ENCODE measurements around the gene CAMKMT.

The CAMKMT gene

GRCh38 chr2:44638649-44639048 lies 276.9 kb downstream of the CAMKMT start:
- no peak overlapping the region for H3K4me2 ChIP-seq (ENCODE audit: low read length)
- H3K4me1 ChIP-seq (ENCODE audit: insufficient read depth, low read length, severe bottlenecking), result no peaks in the 10 kb centered on the region
- TF ChIP-seq, protein P1, sequence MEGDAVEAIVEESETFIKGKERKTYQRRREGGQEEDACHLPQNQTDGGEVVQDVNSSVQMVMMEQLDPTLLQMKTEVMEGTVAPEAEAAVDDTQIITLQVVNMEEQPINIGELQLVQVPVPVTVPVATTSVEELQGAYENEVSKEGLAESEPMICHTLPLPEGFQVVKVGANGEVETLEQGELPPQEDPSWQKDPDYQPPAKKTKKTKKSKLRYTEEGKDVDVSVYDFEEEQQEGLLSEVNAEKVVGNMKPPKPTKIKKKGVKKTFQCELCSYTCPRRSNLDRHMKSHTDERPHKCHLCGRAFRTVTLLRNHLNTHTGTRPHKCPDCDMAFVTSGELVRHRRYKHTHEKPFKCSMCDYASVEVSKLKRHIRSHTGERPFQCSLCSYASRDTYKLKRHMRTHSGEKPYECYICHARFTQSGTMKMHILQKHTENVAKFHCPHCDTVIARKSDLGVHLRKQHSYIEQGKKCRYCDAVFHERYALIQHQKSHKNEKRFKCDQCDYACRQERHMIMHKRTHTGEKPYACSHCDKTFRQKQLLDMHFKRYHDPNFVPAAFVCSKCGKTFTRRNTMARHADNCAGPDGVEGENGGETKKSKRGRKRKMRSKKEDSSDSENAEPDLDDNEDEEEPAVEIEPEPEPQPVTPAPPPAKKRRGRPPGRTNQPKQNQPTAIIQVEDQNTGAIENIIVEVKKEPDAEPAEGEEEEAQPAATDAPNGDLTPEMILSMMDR (IDR thresholded peaks at IDR 0.05; ENCODE audit: low read length), result no peak
- TF ChIP-seq EZH2 (IDR thresholded peaks at IDR 0.05; ENCODE audit: borderline replicate concordance, low read length), result no peak
- H3K79me2 ChIP-seq (ENCODE audit: insufficient read depth, low read length), result no peaks in the 10 kb centered on the region
- H3K4me3 ChIP-seq (ENCODE audit: low read depth, low read length, poor library complexity, severe bottlenecking), result no peak overlapping the region
- no peaks in the 10 kb centered on the region for H3K27me3 ChIP-seq (ENCODE audit: insufficient read depth, low read length)
- H3K36me3 ChIP-seq (ENCODE audit: insufficient read depth, low read length), result no peaks in the 10 kb centered on the region
- no peaks in the 10 kb centered on the region for H3K9me2 ChIP-seq (ENCODE audit: low read depth, low read length)
- no peak overlapping the region for H2AFZ ChIP-seq (ENCODE audit: low read length)
- H3K9me3 ChIP-seq (ENCODE audit: low read length), result no peaks in the 10 kb centered on the region
- no peak overlapping the region for H3K27ac ChIP-seq (ENCODE audit: low read depth, low read length, poor library complexity, severe bottlenecking)
- no peaks in the 10 kb centered on the region for H3F3A ChIP-seq (ENCODE audit: insufficient read depth, low read length)
- no peaks in the 10 kb centered on the region for H4K20me1 ChIP-seq (ENCODE audit: insufficient read depth, low read length)
- H3K9ac ChIP-seq (ENCODE audit: low read length), result no peak overlapping the region

GRCh38 chr2:44639399-44639798 lies 277.7 kb downstream of the CAMKMT start:
- no peaks in the 10 kb centered on the region for H4K20me1 ChIP-seq (ENCODE audit: insufficient read depth, low read length)
- no peak overlapping the region for H3K27ac ChIP-seq (ENCODE audit: low read depth, low read length, poor library complexity, severe bottlenecking)
- no peaks in the 10 kb centered on the region for H3K79me2 ChIP-seq (ENCODE audit: insufficient read depth, low read length)
- H3K27me3 ChIP-seq (ENCODE audit: insufficient read depth, low read length), result no peaks in the 10 kb centered on the region
- no peaks in the 10 kb centered on the region for H3K9me2 ChIP-seq (ENCODE audit: low read depth, low read length)
- no peak overlapping the region for H3K9ac ChIP-seq (ENCODE audit: low read length)
- H3K4me2 ChIP-seq (ENCODE audit: low read length), result no peak overlapping the region
- H3F3A ChIP-seq (ENCODE audit: insufficient read depth, low read length), result no peaks in the 10 kb centered on the region
- TF ChIP-seq, protein P1 (IDR thresholded peaks at IDR 0.05; ENCODE audit: low read length), result no peak
- no peak for TF ChIP-seq EZH2 (IDR thresholded peaks at IDR 0.05; ENCODE audit: borderline replicate concordance, low read length)
- no peak overlapping the region for H3K4me3 ChIP-seq (ENCODE audit: low read depth, low read length, poor library complexity, severe bottlenecking)
- H3K9me3 ChIP-seq (ENCODE audit: low read length), result no peaks in the 10 kb centered on the region
- no peaks in the 10 kb centered on the region for H3K36me3 ChIP-seq (ENCODE audit: insufficient read depth, low read length)
- H2AFZ ChIP-seq (ENCODE audit: low read length), result no peak overlapping the region
- no peaks in the 10 kb centered on the region for H3K4me1 ChIP-seq (ENCODE audit: insufficient read depth, low read length, severe bottlenecking)

DNA sequence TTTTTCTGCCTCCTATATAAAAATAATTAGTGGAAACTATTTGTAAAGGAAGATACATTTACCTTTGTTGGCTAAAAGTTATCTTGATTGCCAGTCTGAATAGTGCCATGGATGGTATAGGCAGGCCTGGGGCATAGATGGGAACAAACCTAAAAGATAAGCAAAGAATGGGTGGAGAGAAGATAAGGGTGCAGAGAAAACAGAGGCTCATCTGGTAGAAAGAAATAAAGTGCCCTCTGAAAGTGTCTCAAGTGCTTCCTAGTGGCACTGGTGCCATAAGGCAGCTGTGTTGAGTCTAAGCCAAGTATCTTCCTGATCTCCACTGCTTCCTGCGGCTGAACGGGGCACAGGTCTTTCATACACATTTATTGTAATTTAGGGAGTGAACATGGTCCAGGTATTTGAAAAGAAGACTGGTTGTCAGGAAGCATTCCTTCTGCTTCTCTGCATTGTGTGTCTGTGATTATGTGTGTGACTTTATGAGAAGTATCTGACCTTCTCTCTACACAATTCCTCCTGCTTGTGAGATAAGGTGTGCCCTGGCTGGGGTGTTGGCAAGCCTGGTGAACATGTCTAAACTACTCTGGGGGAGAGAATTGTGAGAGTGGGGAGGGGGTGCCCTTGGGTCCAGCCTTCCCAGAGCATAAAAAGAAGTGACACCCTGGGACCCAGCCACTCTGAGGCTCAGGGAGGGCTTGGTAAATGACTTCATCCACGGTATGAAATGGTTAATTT lies 280.5 kb downstream of the CAMKMT start:
- Histone ChIP-seq H3K79me2 (ENCODE audit: insufficient read depth, low read length) (no peaks in the 10 kb centered on the region), H3K4me1 (ENCODE audit: insufficient read depth, low read length, severe bottlenecking) (no peaks in the 10 kb centered on the region), H4K20me1 (ENCODE audit: insufficient read depth, low read length) (no peaks in the 10 kb centered on the region), H3F3A (ENCODE audit: insufficient read depth, low read length) (no peaks in the 10 kb centered on the region), H3K4me2 (ENCODE audit: low read length) (no peak overlapping the region), H3K9ac (ENCODE audit: low read length) (no peak overlapping the region), H3K9me2 (ENCODE audit: low read depth, low read length) (no peaks in the 10 kb centered on the region), H3K9me3 (ENCODE audit: low read length) (no peaks in the 10 kb centered on the region), H3K27ac (ENCODE audit: low read depth, low read length, poor library complexity, severe bottlenecking) (no peak overlapping the region), H3K36me3 (ENCODE audit: insufficient read depth, low read length) (no peaks in the 10 kb centered on the region), H3K4me3 (ENCODE audit: low read depth, low read length, poor library complexity, severe bottlenecking) (no peak overlapping the region), H2AFZ (ENCODE audit: low read length) (no peak overlapping the region), H3K27me3 (ENCODE audit: insufficient read depth, low read length) (no peaks in the 10 kb centered on the region)
- no peak for TF ChIP-seq EZH2 (IDR thresholded peaks at IDR 0.05; ENCODE audit: borderline replicate concordance, low read length)
- TF ChIP-seq, protein P1 (IDR thresholded peaks at IDR 0.05; ENCODE audit: low read length), result no peak
